Vein endothelial cell (primary cell): Measurements from ENCODE around the gene ANKRD27. TPM values are rescaled to one million over a fixed set of nuclear protein-coding genes. Genes with fewer than 3 reads are reported as not detected.
A peak's percentile ranks its signal among the peaks of the same experiment; 100 is the strongest.

Experiments
- small RNA-seq: library from RNA; depleted of rRNA; stranded (forward); fragments of <200 nt; gene quantifications from one replicate; pipeline ENCODE3, GENCODE V24; 2012
- total RNA-seq: library from RNA; depleted of rRNA; stranded (reverse); fragments of >200 nt; gene quantifications from 2 replicates; pipeline ENCODE4 v1.2.3, GENCODE V29; 2012

Gene ANKRD27
- 42.8 and 43.8 TPM in 2 replicates for total RNA-seq

GRCh38 chr19:32674931-32675719, at the start of gene ANKRD27:
TSS of gene ANKRD27 (minus strand) at chr19:32675180. CDS start at chr19:32659015, 16,165 bp downstream.

GRCh38 chr19:32719611-32720059, 44.7 kb upstream of the ANKRD27 start, which contains the start of gene TDRD12:
TSS of gene TDRD12 (plus strand) at chr19:32719767. CDS start at chr19:32720073, 306 bp downstream.

GRCh38 chr19:32691291-32691951, 16.4 kb upstream of the ANKRD27 start, which contains the start of gene NUDT19:
TSS of gene NUDT19 (plus strand) at chr19:32691821. CDS start at chr19:32691961, 140 bp downstream.

GRCh38 chr19:32675720-32676185, 773 bp upstream of the ANKRD27 start, which contains the start of gene RGS9BP:
TSS of gene RGS9BP (plus strand) at chr19:32675848. CDS start at chr19:32676264, 416 bp downstream.

GRCh38 chr19:32580901-32581704, 93.9 kb downstream of the ANKRD27 start, which contains the start of gene PDCD5:
TSS of gene PDCD5 (plus strand) at chr19:32581190. CDS start at chr19:32581262, 72 bp downstream.

Small RNAs within 50 kb of the gene (small RNA-seq; reads per million reads assigned to genes)
- gene RN7SL789P = not detected
- gene SNORA68B = 5.0 reads per million, percentile 93 among the genes with 10 or more reads in this experiment

Other genes starting within 250 kb of the ANKRD27 start
- gene PDCD5, start 94.0 kb downstream of the ANKRD27 start, total RNA-seq = 61.7 and 93.6 TPM in 2 replicates
- 0.33 and 0.38 TPM in 2 replicates for gene RGS9BP, start 668 bp upstream of the ANKRD27 start, total RNA-seq
- 18.2 and 20.9 TPM in 2 replicates for gene NUDT19, start 16.6 kb upstream of the ANKRD27 start, total RNA-seq
- under 0.01 and 0.19 TPM in 2 replicates for gene TDRD12, start 44.6 kb upstream of the ANKRD27 start, total RNA-seq
- gene SLC7A9, start 194.6 kb upstream of the ANKRD27 start, total RNA-seq = 0.33 TPM in 1 of 2 replicates, not detected in the other